Pulmonary artery endothelial cell (primary cell): ENCODE results near the gene GRIN2C. TPM values are rescaled to one million over a fixed set of nuclear protein-coding genes. Genes with fewer than 3 reads are reported as not detected.

Source experiments
- DNase-seq: peaks from one replicate; pipeline ENCODE4 v3.0.0-alpha.2; 2011; ENCODE audit warnings: low read depth, low spot score
- total RNA-seq: library from RNA; depleted of rRNA; stranded (reverse); fragments of >200 nt; gene quantifications from 2 replicates; pipeline ENCODE4 v1.2.3, GENCODE V29; 2014

Gene GRIN2C
- total RNA-seq, 1 donor from 2014 or later: 0.07 TPM

GRCh38 chr17:74848656-74849399 lies 10.9 kb downstream of the GRIN2C start:
- DNase-seq: no peak

GRCh38 chr17:74846621-74847020 lies 13.1 kb downstream of the GRIN2C start:
- no peak for DNase-seq

GRCh38 chr17:74843352-74843627 lies 16.4 kb downstream of the GRIN2C start:
- no peak for DNase-seq

GRCh38 chr17:74842599-74843351 lies 16.9 kb downstream of the GRIN2C start:
- no peak for DNase-seq

- no peak for DNase-seq
Observed at GRCh38 chr17:74842146-74842598, 17.5 kb downstream of the GRIN2C start.

- no peak for DNase-seq
Observed at GRCh38 chr17:74840989-74841666, 18.6 kb downstream of the GRIN2C start.

GRCh38 chr17:74839990-74840852 lies 19.5 kb downstream of the GRIN2C start:
- no peak for DNase-seq

- no peak for DNase-seq
Observed at GRCh38 chr17:74838274-74838673, 21.4 kb downstream of the GRIN2C start.

GRCh38 chr17:74836691-74837467 lies 22.8 kb downstream of the GRIN2C start:
- DNase-seq: no peak

- no peak for DNase-seq
Observed at GRCh38 chr17:74836191-74836590, 23.5 kb downstream of the GRIN2C start.

GRCh38 chr17:74833501-74834377 lies 25.9 kb downstream of the GRIN2C start:
- no peak for DNase-seq

- no peak for DNase-seq
Observed at GRCh38 chr17:74832421-74832820, 27.3 kb downstream of the GRIN2C start.

GRCh38 chr17:74831444-74832146 lies 28.1 kb downstream of the GRIN2C start:
- no peak for DNase-seq

GRCh38 chr17:74830861-74831260 lies 28.8 kb downstream of the GRIN2C start:
- no peak for DNase-seq

- DNase-seq: no peak
Observed at GRCh38 chr17:74827800-74828199, 31.9 kb downstream of the GRIN2C start.

GRCh38 chr17:74825952-74826719 lies 33.5 kb downstream of the GRIN2C start:
- DNase-seq: no peak

- no peak for DNase-seq
Observed at GRCh38 chr17:74824961-74825627, 34.6 kb downstream of the GRIN2C start.

- DNase-seq: no peak
Observed at GRCh38 chr17:74822939-74823367, 36.7 kb downstream of the GRIN2C start.
